Retinal pigment epithelial cell (primary cell): ENCODE data around the gene CDH3.

Experiments
- DNase-seq: peaks from one replicate; pipeline ENCODE4 v3.0.0-alpha.2; 2010; ENCODE audit warnings: low read depth
- H3K4me3 ChIP-seq: 2 replicates; pipeline ENCODE4 v1.5.1; 2011; ENCODE audit warnings: mild to moderate bottlenecking, low read length, control low read depth, moderate library complexity
- TF ChIP-seq, protein P1 (sequence below): conservative IDR thresholded peaks from 2 replicates; pipeline ENCODE4 v1.5.1; 2011; ENCODE audit warnings: low read depth, low read length, control low read depth, inconsistent platforms

The CDH3 gene

DNA sequence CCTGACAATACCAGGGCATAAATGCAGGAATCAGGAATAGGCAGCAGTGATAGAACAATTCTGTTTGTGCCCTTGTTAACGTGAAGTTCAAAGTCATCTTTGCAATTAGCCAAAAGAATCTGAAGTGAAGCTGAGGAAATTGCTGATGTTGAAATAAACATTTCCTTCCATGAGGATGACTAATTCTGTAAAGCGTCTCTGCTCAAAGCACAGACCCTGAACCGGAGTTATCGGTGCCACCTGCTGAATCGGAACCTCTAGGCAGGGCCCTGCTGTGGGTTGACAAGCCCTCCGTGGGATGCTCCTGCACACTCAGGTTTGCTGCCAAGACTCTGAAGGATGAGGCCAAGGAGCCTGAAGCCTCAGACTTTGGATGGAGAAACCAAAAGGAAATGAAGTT lies 55.0 kb downstream of the CDH3 start:
- DNase-seq, result no peak
- no peak overlapping the region for H3K4me3 ChIP-seq
- TF ChIP-seq, protein P1, sequence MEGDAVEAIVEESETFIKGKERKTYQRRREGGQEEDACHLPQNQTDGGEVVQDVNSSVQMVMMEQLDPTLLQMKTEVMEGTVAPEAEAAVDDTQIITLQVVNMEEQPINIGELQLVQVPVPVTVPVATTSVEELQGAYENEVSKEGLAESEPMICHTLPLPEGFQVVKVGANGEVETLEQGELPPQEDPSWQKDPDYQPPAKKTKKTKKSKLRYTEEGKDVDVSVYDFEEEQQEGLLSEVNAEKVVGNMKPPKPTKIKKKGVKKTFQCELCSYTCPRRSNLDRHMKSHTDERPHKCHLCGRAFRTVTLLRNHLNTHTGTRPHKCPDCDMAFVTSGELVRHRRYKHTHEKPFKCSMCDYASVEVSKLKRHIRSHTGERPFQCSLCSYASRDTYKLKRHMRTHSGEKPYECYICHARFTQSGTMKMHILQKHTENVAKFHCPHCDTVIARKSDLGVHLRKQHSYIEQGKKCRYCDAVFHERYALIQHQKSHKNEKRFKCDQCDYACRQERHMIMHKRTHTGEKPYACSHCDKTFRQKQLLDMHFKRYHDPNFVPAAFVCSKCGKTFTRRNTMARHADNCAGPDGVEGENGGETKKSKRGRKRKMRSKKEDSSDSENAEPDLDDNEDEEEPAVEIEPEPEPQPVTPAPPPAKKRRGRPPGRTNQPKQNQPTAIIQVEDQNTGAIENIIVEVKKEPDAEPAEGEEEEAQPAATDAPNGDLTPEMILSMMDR, result no peak

DNA sequence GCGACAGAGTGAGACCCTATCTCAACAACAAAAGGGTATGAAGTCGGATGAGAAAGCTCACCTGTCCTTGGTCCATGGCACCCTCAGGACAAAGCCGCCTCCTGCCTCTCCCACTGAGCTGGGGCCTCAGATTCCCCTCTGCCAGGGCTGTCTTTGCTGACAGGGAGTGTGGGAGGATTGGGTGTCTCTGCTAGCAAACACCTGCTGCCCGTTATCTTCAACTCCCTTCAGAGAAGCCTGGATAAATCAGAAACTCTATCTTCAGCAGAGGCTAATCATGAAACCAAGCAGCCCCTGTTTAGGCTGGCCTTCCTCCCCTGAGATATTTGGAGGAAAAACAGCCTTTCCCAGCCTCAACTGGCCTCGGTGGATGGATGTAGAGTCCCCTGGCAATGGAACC lies 55.7 kb downstream of the CDH3 start:
- H3K4me3 ChIP-seq, result no peak overlapping the region
- TF ChIP-seq, protein P1, result no peak
- DNase-seq, result no peak

DNA sequence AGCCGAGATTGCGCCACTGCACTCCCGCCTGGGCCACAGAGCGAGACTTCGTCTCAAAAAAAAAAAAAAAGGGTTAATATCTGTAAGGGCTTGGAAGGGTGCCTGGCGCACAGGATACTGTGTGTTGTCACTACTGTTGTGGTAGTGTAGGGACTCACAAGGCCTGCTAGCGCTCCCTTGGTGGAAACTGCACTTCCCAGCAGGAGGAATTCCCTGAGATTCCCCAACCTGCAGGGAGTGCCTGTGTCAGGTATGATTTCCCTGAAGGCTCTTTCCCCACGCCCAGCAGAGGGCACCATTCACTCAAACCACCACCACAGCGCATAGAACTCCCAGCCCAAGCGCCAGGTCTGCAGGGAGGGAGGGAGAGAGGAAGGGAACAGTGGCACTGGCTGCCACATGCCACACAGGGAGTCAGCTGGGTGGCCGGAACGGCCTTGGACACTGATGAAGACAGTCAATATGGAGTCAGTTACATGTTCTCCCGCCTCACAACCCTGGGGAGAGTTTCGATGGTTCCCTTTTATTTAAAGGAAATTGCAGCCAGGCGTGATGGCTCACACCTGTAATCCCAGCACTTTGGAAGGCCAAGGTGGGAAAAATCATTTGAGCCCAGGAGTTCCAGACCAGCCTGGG lies 59.2 kb downstream of the CDH3 start:
- H3K4me3 ChIP-seq, result no peak overlapping the region

DNA sequence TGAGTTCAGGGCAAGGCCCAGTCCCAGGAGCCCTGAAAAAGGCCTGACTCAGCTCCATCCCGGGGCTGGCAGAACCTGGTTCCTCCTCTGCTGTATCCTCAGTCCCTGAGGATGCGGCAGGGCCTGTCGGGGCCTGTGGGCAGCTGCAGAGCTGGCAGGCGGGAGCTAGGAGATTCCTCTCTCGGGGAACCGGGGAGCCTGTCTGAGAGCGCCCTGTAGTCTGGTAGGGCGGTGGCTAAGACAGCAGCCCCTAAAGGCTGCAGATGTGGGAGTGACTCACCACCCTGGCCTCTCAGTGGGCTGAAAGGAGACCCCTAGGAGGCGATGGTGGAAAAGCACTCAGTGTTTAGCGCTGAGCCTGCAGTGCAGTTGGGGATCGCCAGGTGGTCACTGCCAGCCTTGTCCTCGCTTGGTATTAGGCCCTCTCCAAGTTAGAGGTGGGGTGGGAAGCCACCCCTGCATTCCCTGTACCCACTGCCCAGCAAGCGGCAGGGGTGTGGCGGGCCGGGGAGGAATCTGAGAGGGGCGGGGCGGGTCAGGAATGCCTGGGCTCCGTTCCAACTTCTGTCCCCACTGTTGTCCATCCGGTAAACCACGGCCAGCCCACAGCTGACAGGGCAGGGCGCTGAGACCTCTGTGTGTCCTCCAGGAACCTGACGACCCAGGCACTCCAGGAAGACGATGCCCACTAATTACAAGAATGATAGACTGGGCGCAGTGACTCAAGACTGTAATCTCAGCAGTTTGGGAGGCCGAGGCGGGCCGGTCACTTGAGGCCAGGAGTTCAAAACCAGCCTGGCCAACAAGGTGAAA lies 62.4 kb downstream of the CDH3 start:
- TF ChIP-seq, protein P1, result peak; percentile 58
- peak; percentile 51 for DNase-seq
- H3K4me3 ChIP-seq, result no peak overlapping the region

More for the DNA sequence above, 59.2 kb downstream of the CDH3 start:
- TF ChIP-seq, protein P1, result peak; percentile 95
- no peak for DNase-seq

DNA sequence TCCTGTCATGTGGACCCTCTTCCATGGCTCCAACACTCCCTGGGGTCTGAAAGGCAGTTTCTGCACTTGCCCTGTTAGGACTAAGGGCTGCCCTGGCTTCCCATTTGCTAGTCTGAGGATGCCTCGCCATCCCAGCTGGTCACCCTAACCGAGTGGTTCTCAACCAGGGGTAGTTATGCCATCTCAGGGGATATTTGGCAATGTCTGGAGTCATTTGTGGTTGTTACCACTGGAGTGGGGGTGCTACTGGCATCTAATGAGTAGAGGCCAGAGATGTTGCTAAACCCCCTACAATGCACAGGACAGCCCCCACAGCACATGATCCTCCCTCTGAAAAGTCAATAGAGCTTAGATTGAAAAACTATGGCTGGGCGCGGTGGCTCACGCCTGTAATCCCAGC lies 65.1 kb downstream of the CDH3 start:
- TF ChIP-seq, protein P1, result no peak
- no peak overlapping the region for H3K4me3 ChIP-seq
- no peak for DNase-seq

DNA sequence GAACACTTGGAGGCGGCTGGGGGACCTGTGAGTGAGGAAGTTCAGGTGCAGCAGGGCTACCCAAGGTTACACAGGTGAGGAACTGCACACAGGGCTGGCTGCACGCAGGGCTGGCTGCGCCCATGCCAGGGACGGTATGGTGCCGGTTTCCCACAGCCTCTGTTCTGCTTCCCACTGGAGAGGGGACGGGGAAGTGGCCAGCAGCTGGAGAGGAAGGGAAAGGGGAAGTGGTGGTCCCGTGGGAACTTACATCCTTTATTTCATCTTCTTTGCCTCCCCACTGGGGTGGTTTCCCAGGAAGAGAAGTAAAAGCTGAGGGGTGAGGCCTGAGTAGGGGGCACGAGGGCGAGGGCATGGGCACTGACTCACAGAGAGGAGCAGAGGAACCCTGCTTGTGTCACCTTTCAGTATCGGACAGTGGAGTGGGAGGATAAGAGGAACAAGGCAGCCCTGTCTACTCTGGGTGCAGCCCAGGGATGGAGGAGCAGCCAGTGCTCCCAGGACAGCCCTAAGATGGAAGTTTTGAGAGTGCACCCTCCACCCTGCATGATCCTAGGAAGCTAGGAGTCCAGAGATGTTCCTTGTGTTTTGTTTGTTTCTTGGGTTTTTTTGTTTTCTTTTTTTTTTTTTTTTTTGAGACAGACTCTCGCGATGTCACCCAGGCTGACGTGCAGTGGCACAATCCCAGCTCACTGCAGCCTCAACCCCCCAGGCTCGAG lies 66.5 kb downstream of the CDH3 start:
- DNase-seq, result no peak
- H3K4me3 ChIP-seq, result no peak overlapping the region
- TF ChIP-seq, protein P1, result no peak
